ENCODE measurements around the gene LRRC8C. TPM values are rescaled to one million over a fixed set of nuclear protein-coding genes. Genes with fewer than 3 reads are reported as not detected.

The LRRC8C gene
- total RNA-seq, 1 donor from 2014 or later = 3.3 TPM

- H3K4me3 Mint-ChIP-seq (ENCODE audit: low read depth) = no peak overlapping the region
- H3K27ac Mint-ChIP-seq = no peak overlapping the region
- no peaks in the 10 kb centered on the region for H3K9me3 Mint-ChIP-seq (ENCODE audit: low read depth)
- TF ChIP-seq CTCF (IDR thresholded peaks at IDR 0.05; ENCODE audit: unreplicated experiment) = no peak
- no peaks in the 10 kb centered on the region for H3K36me3 Mint-ChIP-seq (ENCODE audit: insufficient read depth)
- H3K27me3 Mint-ChIP-seq = peaks cover 20% of the 10 kb centered on the region
- DNase-seq (ENCODE audit: low spot score, unreplicated experiment) = no peak
- H3K4me1 Mint-ChIP-seq (ENCODE audit: low read depth) = peaks cover 9% of the 10 kb centered on the region
These were observed 4.6 kb downstream of the LRRC8C start for GRCh38 chr1:89637496-89637895.

GRCh38 chr1:89640440-89640839 lies 7.5 kb downstream of the LRRC8C start:
- no peak overlapping the region for H3K27ac Mint-ChIP-seq
- H3K36me3 Mint-ChIP-seq (ENCODE audit: insufficient read depth) = no peaks in the 10 kb centered on the region

GRCh38 chr1:89641781-89642180 lies 8.9 kb downstream of the LRRC8C start:
- Mint-ChIP-seq H3K27ac (no peak overlapping the region), H3K36me3 (ENCODE audit: insufficient read depth) (no peaks in the 10 kb centered on the region), H3K27me3 (no peaks in the 10 kb centered on the region), H3K4me1 (ENCODE audit: low read depth) (no peaks in the 10 kb centered on the region), H3K9me3 (ENCODE audit: low read depth) (peaks cover 9% of the 10 kb centered on the region), H3K4me3 (ENCODE audit: low read depth) (no peak overlapping the region)
- no peak for TF ChIP-seq CTCF (IDR thresholded peaks at IDR 0.05; ENCODE audit: unreplicated experiment)
- no peak for DNase-seq (ENCODE audit: low spot score, unreplicated experiment)

More at GRCh38 chr1:89640440-89640839, 7.5 kb downstream of the LRRC8C start:
- TF ChIP-seq CTCF (IDR thresholded peaks at IDR 0.05; ENCODE audit: unreplicated experiment) = no peak
- Mint-ChIP-seq H3K27me3 (peaks cover 9% of the 10 kb centered on the region), H3K9me3 (ENCODE audit: low read depth) (peaks cover 3% of the 10 kb centered on the region), H3K4me3 (ENCODE audit: low read depth) (no peak overlapping the region), H3K4me1 (ENCODE audit: low read depth) (no peaks in the 10 kb centered on the region)
- no peak for DNase-seq (ENCODE audit: low spot score, unreplicated experiment)

- H3K36me3 Mint-ChIP-seq (ENCODE audit: insufficient read depth) = no peaks in the 10 kb centered on the region
- peaks cover 9% of the 10 kb centered on the region for H3K9me3 Mint-ChIP-seq (ENCODE audit: low read depth)
- no peak overlapping the region for H3K27ac Mint-ChIP-seq
- no peak overlapping the region for H3K4me3 Mint-ChIP-seq (ENCODE audit: low read depth)
- no peak for DNase-seq (ENCODE audit: low spot score, unreplicated experiment)
- no peak for TF ChIP-seq CTCF (IDR thresholded peaks at IDR 0.05; ENCODE audit: unreplicated experiment)
- no peaks in the 10 kb centered on the region for H3K27me3 Mint-ChIP-seq
- H3K4me1 Mint-ChIP-seq (ENCODE audit: low read depth) = no peaks in the 10 kb centered on the region
These were observed 10.7 kb downstream of the LRRC8C start for GRCh38 chr1:89643577-89643976.

GRCh38 chr1:89644119-89644814 lies 11.3 kb downstream of the LRRC8C start:
- H3K27me3 Mint-ChIP-seq = no peaks in the 10 kb centered on the region

More at GRCh38 chr1:89644119-89644814, 11.3 kb downstream of the LRRC8C start:
- Mint-ChIP-seq H3K36me3 (ENCODE audit: insufficient read depth) (no peaks in the 10 kb centered on the region), H3K9me3 (ENCODE audit: low read depth) (peaks cover 9% of the 10 kb centered on the region), H3K4me1 (ENCODE audit: low read depth) (no peaks in the 10 kb centered on the region), H3K27ac (no peak overlapping the region), H3K4me3 (ENCODE audit: low read depth) (no peak overlapping the region)
- TF ChIP-seq CTCF (IDR thresholded peaks at IDR 0.05; ENCODE audit: unreplicated experiment) = no peak
- no peak for DNase-seq (ENCODE audit: low spot score, unreplicated experiment)

All from progenitor cell of endocrine pancreas (in vitro differentiated cells).